NT2/D1 (cell line): ENCODE data around the gene PRR18.

Experiments
- SUZ12 ChIP-seq: IDR thresholded peaks from 2 replicates; pipeline ENCODE4 v1.6.1; 2011; ENCODE audit not compliant: insufficient read length, insufficient read depth; ENCODE audit errors: extremely low read depth
- YY1 ChIP-seq: IDR thresholded peaks from 2 replicates; pipeline ENCODE4 v1.6.1; 2011; ENCODE audit not compliant: insufficient read length, insufficient read depth
- ZNF274 ChIP-seq: IDR thresholded peaks from 2 replicates; pipeline ENCODE4 v1.6.1; 2011; ENCODE audit warnings: mild to moderate bottlenecking, low read depth, low read length

GRCh38 chr6:166325383-166326042 is 17.3 kb upstream of the PRR18 start:
- no peak for TF ChIP-seq SUZ12
- TF ChIP-seq ZNF274: no peak
- TF ChIP-seq YY1: no peak
